HEK293T (cell line): Measurements from ENCODE around the gene ATAD3C.

Source experiments
- ELF4 ChIP-seq: fragments of 450-650 bp; IDR thresholded peaks from 2 replicates; pipeline ENCODE4 v1.6.1; 2017; ENCODE audit warnings: antibody characterized with exemption
- FOXA1 ChIP-seq: fragments of 450-650 bp; IDR thresholded peaks from 2 replicates; pipeline ENCODE4 v1.6.1; 2016; ENCODE audit warnings: mild to moderate bottlenecking
- FOXM1 ChIP-seq: fragments of 450-650 bp; IDR thresholded peaks from 2 replicates; pipeline ENCODE4 v1.6.1; 2017; ENCODE audit warnings: mild to moderate bottlenecking, borderline replicate concordance
- HDGF ChIP-seq: fragments of 450-650 bp; IDR thresholded peaks from 2 replicates; pipeline ENCODE4 v1.6.1; 2017; ENCODE audit warnings: antibody characterized with exemption, borderline replicate concordance
- L3MBTL2 ChIP-seq: fragments of 450-650 bp; conservative IDR thresholded peaks from 2 replicates; pipeline ENCODE4 v1.6.1; 2016; ENCODE audit warnings: mild to moderate bottlenecking
- NFRKB ChIP-seq: fragments of 450-650 bp; IDR thresholded peaks from 2 replicates; pipeline ENCODE4 v1.6.1; 2016; ENCODE audit warnings: mild to moderate bottlenecking, moderate library complexity
- PKNOX1 ChIP-seq: fragments of 450-650 bp; IDR thresholded peaks from 2 replicates; pipeline ENCODE4 v1.6.1; 2016
- SP1 ChIP-seq: fragments of 450-650 bp; IDR thresholded peaks from 2 replicates; pipeline ENCODE4 v1.6.1; 2017
- ZNF384 ChIP-seq: fragments of 450-650 bp; IDR thresholded peaks from 2 replicates; pipeline ENCODE4 v1.6.1; 2016

- no peak for TF ChIP-seq HDGF
- TF ChIP-seq FOXA1, result no peak
- no peak for TF ChIP-seq FOXM1
- no peak for TF ChIP-seq ELF4
- no peak for TF ChIP-seq PKNOX1
- TF ChIP-seq NFRKB, result no peak
- no peak for TF ChIP-seq ZNF384
- TF ChIP-seq SP1, result no peak
- TF ChIP-seq L3MBTL2, result no peak
These were observed 13.0 kb downstream of the ATAD3C start for GRCh38 chr1:1462318-1462966.
